CD4-positive, alpha-beta T cell (primary cell): ENCODE results near the gene DCUN1D4. TPM values are rescaled to one million over a fixed set of nuclear protein-coding genes. Genes with fewer than 3 reads are reported as not detected.

Experiments used
- ATAC-seq: fragments of 200-7000 bp; cut with Tn5 transposase; one replicate; pipeline ENCODE4 v1.10.0; 2022; ENCODE audit warnings: mild to moderate bottlenecking; ENCODE audit not compliant: poor library complexity
- CTCF ChIA-PET: fragments of 350-600 bp; sonication (Branson Sonifier 250); formaldehyde crosslinking; loops from one replicate; lab custom pipeline; 2021; ENCODE audit warnings: antibody characterized with exemption, inconsistent platforms; lab: Charles Lee
- POLR2A ChIA-PET: fragments of 350-600 bp; sonication (Branson Sonifier 250); formaldehyde crosslinking; loops from one replicate; lab custom pipeline; 2021; ENCODE audit warnings: antibody characterized with exemption, inconsistent platforms; lab: Charles Lee
- DNase-seq, 14 experiments: peaks; one replicate each; pipeline ENCODE4 v3.0.0-alpha.2; 2013 to 2020; ENCODE audit warnings: mixed read lengths in 2 of 14
- H3K27ac ChIP-seq, 2 donors: one replicate each; pipeline versions ENCODE4 v1.5.1 to v1.7.0; 2013; ENCODE audit warnings: low read length in 2 of 2, low read depth in 1 of 2, mild to moderate bottlenecking in 1 of 2
- H3K27me3 ChIP-seq, 2 experiments: 1 replicate in 1 of 2; 2 replicates in 1 of 2; pipeline versions ENCODE4 v1.6.1 to v1.7.0; 2013; ENCODE audit warnings: low read length in 2 of 2, control low read depth in 1 of 2, mild to moderate bottlenecking in 1 of 2, moderate library complexity in 1 of 2; ENCODE audit not compliant: insufficient read depth in 2 of 2, control insufficient read depth in 1 of 2
- H3K36me3 ChIP-seq: one replicate; pipeline ENCODE4 v1.6.1; 2013; ENCODE audit warnings: low read length, control low read depth; ENCODE audit not compliant: insufficient read depth
- H3K4me1 ChIP-seq: one replicate; pipeline ENCODE4 v1.6.1; 2013; ENCODE audit warnings: low read length, control low read depth; ENCODE audit not compliant: insufficient read depth
- H3K4me3 ChIP-seq: one replicate; pipeline ENCODE4 v1.5.1; 2013; ENCODE audit warnings: mild to moderate bottlenecking, low read length, moderate library complexity
- H3K9me3 ChIP-seq, 2 experiments: 1 replicate in 1 of 2; 2 replicates in 1 of 2; pipeline versions ENCODE4 v1.6.1 to v1.7.0; 2013; ENCODE audit warnings: low read length in 2 of 2, mild to moderate bottlenecking in 2 of 2, control low read depth in 1 of 2, moderate library complexity in 1 of 2; ENCODE audit not compliant: control insufficient read depth in 1 of 2, insufficient read depth in 1 of 2
- H3K27ac Mint-ChIP-seq: one replicate; pipeline ENCODE4 v1.8.0; 2020; ENCODE audit warnings: mixed read lengths
- H3K27me3 Mint-ChIP-seq: one replicate; pipeline ENCODE4 v1.8.0; 2021; ENCODE audit warnings: mixed read lengths
- H3K36me3 Mint-ChIP-seq: one replicate; pipeline ENCODE4 v1.8.0; 2021; ENCODE audit warnings: low read depth, mixed read lengths
- H3K4me1 Mint-ChIP-seq: one replicate; pipeline ENCODE4 v1.8.0; 2021; ENCODE audit warnings: low read depth, mixed read lengths
- H3K4me3 Mint-ChIP-seq: one replicate; pipeline ENCODE4 v1.8.0; 2020; ENCODE audit warnings: mild to moderate bottlenecking, mixed read lengths
- H3K9me3 Mint-ChIP-seq: one replicate; pipeline ENCODE4 v1.8.0; 2020; ENCODE audit warnings: mixed read lengths
- intact Hi-C, 2 experiments: fragments of 100-400 bp; cut with DNase I in 1 of 2; cut with micrococcal nuclease in 1 of 2; formaldehyde crosslinking; loops; one replicate each; pipeline versions ENCODE4 v1.15.1 to v1.9.0; 2023 to 2025; cut with DNase I, micrococcal nuclease
- total RNA-seq, 174 experiments: library from RNA in 2 of 174; stranded (reverse) in 2 of 174; gene quantifications; one replicate each; pipeline ENCODE4 v1.2.3 and lab custom pipeline; 2021 to 2026
- TF ChIP-seq, protein P1 (sequence below): fragments of 200-600 bp; IDR thresholded peaks from one replicate; pipeline ENCODE4 v1.8.0; 2022; ENCODE audit warnings: antibody characterized with exemption, mild to moderate bottlenecking

The DCUN1D4 gene
- total RNA-seq, 2 experiments from 2014 or later, result 36.2 to 39.9 TPM

DNA sequence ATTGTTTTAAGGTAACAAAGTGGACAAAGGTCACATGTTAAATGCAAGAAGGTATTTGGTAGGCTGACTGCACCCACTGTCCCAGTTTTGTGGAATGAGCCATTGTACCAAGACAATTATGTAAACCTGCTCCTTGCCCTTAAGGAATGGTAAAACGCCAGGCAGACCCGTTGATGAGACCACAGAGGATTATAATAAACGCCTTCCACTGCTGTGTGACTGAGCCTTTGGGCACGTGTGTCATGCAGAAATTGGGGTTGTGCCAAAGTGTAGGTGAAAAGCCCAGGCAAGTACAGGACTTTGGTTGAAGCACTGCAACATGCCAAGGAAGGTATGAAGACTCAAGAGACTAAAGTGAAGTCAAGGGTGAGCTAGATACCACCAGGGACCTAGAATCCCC, 117.5 kb downstream of the DCUN1D4 start:
- no peaks in the 10 kb centered on the region for H3K36me3 ChIP-seq
- H3K27ac ChIP-seq, result no peak overlapping the region
- TF ChIP-seq, protein P1, sequence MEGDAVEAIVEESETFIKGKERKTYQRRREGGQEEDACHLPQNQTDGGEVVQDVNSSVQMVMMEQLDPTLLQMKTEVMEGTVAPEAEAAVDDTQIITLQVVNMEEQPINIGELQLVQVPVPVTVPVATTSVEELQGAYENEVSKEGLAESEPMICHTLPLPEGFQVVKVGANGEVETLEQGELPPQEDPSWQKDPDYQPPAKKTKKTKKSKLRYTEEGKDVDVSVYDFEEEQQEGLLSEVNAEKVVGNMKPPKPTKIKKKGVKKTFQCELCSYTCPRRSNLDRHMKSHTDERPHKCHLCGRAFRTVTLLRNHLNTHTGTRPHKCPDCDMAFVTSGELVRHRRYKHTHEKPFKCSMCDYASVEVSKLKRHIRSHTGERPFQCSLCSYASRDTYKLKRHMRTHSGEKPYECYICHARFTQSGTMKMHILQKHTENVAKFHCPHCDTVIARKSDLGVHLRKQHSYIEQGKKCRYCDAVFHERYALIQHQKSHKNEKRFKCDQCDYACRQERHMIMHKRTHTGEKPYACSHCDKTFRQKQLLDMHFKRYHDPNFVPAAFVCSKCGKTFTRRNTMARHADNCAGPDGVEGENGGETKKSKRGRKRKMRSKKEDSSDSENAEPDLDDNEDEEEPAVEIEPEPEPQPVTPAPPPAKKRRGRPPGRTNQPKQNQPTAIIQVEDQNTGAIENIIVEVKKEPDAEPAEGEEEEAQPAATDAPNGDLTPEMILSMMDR, result no peak
- H3K4me3 Mint-ChIP-seq, result no peak overlapping the region
- no peak overlapping the region for H3K27ac Mint-ChIP-seq
- H3K4me3 ChIP-seq, result no peak overlapping the region
- ChIA-PET POLR2A (no interaction called here), CTCF (no interaction called here)
- ATAC-seq (no peak), DNase-seq (no peak)
- no peaks in the 10 kb centered on the region for H3K36me3 Mint-ChIP-seq
- intact Hi-C loops, result no loop called here
- no peaks in the 10 kb centered on the region for H3K27me3 Mint-ChIP-seq
- H3K4me1 Mint-ChIP-seq, result no peaks in the 10 kb centered on the region
- H3K4me1 ChIP-seq, result no peaks in the 10 kb centered on the region
- H3K9me3 ChIP-seq, result no peaks in the 10 kb centered on the region
- no peaks in the 10 kb centered on the region for H3K9me3 Mint-ChIP-seq
- H3K27me3 ChIP-seq, result peaks cover 0 to 3% of the 10 kb centered on the region in 2 experiments

DNA sequence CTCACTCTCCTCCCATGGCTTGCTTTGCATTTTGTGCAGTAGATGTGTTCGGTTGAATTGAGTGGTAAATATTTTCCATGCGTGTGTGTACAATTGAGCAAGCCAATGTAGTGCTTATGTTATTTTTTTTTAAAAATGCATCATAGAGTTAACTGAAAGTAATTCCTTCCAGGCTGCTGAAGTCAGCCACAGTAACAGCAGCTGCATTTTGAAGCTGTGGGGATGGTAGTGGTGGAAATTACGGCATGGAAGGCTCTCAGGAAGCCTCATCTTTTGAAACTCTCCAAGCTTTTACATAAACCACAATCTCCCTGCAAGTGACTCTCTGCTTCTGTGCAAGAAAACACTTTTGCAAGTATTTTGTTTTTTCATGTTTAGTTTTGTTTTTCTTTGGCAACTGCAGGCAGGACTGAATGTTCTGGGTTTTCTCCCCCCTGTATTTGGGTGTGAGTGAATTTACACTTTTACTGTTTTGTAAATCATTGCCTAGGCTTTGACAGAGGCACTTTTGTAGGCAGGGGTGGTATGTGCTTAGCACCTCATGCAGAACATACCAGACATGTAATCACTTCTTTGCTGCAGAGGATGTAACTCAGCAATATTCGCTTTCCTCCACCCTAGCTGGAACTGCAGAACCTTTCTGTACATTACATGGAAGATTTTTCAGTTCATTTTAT, 121.0 kb downstream of the DCUN1D4 start:
- ChIA-PET CTCF (no interaction called here), POLR2A (no interaction called here)
- no peak overlapping the region for H3K4me3 Mint-ChIP-seq
- no peaks in the 10 kb centered on the region for H3K36me3 Mint-ChIP-seq
- Histone ChIP-seq H3K4me1 (no peaks in the 10 kb centered on the region), H3K27me3 (no peaks in the 10 kb centered on the region), H3K27ac (no peak overlapping the region), H3K36me3 (no peaks in the 10 kb centered on the region), H3K9me3 (peaks cover 0 to 3% of the 10 kb centered on the region in 2 experiments), H3K4me3 (no peak overlapping the region)
- no peak for ATAC-seq
- no peak for DNase-seq
- TF ChIP-seq, protein P1, result no peak
- no peak overlapping the region for H3K27ac Mint-ChIP-seq
- H3K4me1 Mint-ChIP-seq, result no peaks in the 10 kb centered on the region
- no peaks in the 10 kb centered on the region for H3K27me3 Mint-ChIP-seq
- H3K9me3 Mint-ChIP-seq, result no peaks in the 10 kb centered on the region
- intact Hi-C loops, result no loop called here

DNA sequence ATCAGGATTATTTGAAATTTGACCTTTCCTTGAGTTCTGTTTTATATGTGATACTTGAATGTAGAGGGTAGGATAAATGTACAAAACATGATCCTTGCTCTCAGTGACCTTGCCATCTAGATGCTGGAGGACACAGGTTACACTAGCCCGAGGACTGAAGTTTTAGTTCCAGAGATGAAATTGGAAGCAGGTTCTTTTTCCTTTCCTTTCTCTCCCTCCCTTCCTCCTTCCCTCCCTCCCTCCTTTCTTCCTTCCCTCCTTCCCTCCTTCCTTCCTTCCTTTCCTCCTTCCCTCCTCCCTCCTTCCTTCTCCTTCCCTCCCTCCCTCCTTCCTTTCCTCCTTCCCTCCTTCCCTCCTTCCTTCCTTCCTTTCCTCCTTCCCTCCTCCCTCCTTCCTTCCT, 122.9 kb downstream of the DCUN1D4 start:
- Histone ChIP-seq H3K36me3 (no peaks in the 10 kb centered on the region), H3K4me3 (no peak overlapping the region), H3K9me3 (peaks cover 0 to 5% of the 10 kb centered on the region in 2 experiments), H3K27ac (no peak overlapping the region), H3K4me1 (no peaks in the 10 kb centered on the region), H3K27me3 (no peaks in the 10 kb centered on the region)
- Mint-ChIP-seq H3K9me3 (peaks cover 2% of the 10 kb centered on the region), H3K4me1 (no peaks in the 10 kb centered on the region), H3K36me3 (no peaks in the 10 kb centered on the region), H3K27ac (no peak overlapping the region), H3K4me3 (no peak overlapping the region), H3K27me3 (no peaks in the 10 kb centered on the region)
- TF ChIP-seq, protein P1, result no peak
- POLR2A ChIA-PET, result no interaction called here
- intact Hi-C loops, result no loop called here
- DNase-seq, result no peak
- no peak for ATAC-seq
- CTCF ChIA-PET, result no interaction called here

Other genes starting within 250 kb of the DCUN1D4 start
- gene LRRC66, start 177.2 kb downstream of the DCUN1D4 start, total RNA-seq, result under 1 TPM in 1 of 2 experiments, not detected in 1; 0.11 TPM
- gene SGCB, start 195.1 kb downstream of the DCUN1D4 start, total RNA-seq, result 1 to 10 TPM; 3.8 to 4.1 TPM
- not detected for gene SPATA18, start 208.2 kb downstream of the DCUN1D4 start, total RNA-seq